Hematopoietic multipotent progenitor cell treated with erythropoietin and hydrocortisone succinate and interleukin-3 and kit ligand, for 6 days (in vitro differentiated cells): ENCODE data around the gene OSR1.
"Not testable (repeated sequence)": the region's sequence is repeated elsewhere in the genome, so short reads cannot be mapped to it uniquely, and the experiment has no call there.

Experiments
- DNase-seq: peaks from one replicate; pipeline ENCODE4 v3.0.0-alpha.2; 2015

The OSR1 gene

GRCh38 chr2:19358242-19359020 lies at the start of gene OSR1:
OSR1 (minus strand) TSS chr2:19358623; CDS start chr2:19353805, 4,818 bp downstream.
- no peak for DNase-seq

- no peak for DNase-seq
These were observed 45.4 kb upstream of the OSR1 start for GRCh38 chr2:19403785-19404184.

- DNase-seq, result no peak
These were observed 33.8 kb upstream of the OSR1 start for GRCh38 chr2:19392191-19392590.

- DNase-seq, result not testable (repeated sequence)
These were observed 31.0 kb upstream of the OSR1 start for GRCh38 chr2:19389469-19389868.

GRCh38 chr2:19380532-19380931 lies 22.1 kb upstream of the OSR1 start:
- no peak for DNase-seq

GRCh38 chr2:19378939-19379338 lies 20.5 kb upstream of the OSR1 start:
- no peak for DNase-seq

- DNase-seq, result peak; percentile 3
These were observed 19.3 kb upstream of the OSR1 start for GRCh38 chr2:19377717-19378116.

- no peak for DNase-seq
These were observed 14.9 kb upstream of the OSR1 start for GRCh38 chr2:19373352-19373751.

GRCh38 chr2:19371996-19372582 lies 13.7 kb upstream of the OSR1 start:
- no peak for DNase-seq

- DNase-seq, result no peak
These were observed 11.0 kb upstream of the OSR1 start for GRCh38 chr2:19369341-19369955.

GRCh38 chr2:19368760-19369159 lies 10.3 kb upstream of the OSR1 start:
- no peak for DNase-seq

GRCh38 chr2:19367326-19367725 lies 8.9 kb upstream of the OSR1 start:
- DNase-seq, result no peak

- no peak for DNase-seq
These were observed 6.7 kb upstream of the OSR1 start for GRCh38 chr2:19365126-19365525.

GRCh38 chr2:19364014-19364413 lies 5.6 kb upstream of the OSR1 start:
- no peak for DNase-seq

- no peak for DNase-seq
These were observed 5.0 kb upstream of the OSR1 start for GRCh38 chr2:19363474-19363778.

GRCh38 chr2:19362755-19363473 lies 4.5 kb upstream of the OSR1 start:
- DNase-seq, result peak; percentile 78

- no peak for DNase-seq
These were observed 3.8 kb upstream of the OSR1 start for GRCh38 chr2:19362094-19362754.

- no peak for DNase-seq
These were observed 3.0 kb upstream of the OSR1 start for GRCh38 chr2:19361325-19361990.

- no peak for DNase-seq
These were observed 2.5 kb upstream of the OSR1 start for GRCh38 chr2:19360966-19361321.

GRCh38 chr2:19360266-19360965 lies 2.0 kb upstream of the OSR1 start:
- DNase-seq, result no peak

GRCh38 chr2:19359456-19359855 lies 1.0 kb upstream of the OSR1 start:
- DNase-seq, result no peak

GRCh38 chr2:19359021-19359357 lies 566 bp upstream of the OSR1 start:
- no peak for DNase-seq
